ENCODE measurements around the gene YIF1A. TPM values are rescaled to one million over a fixed set of nuclear protein-coding genes. Genes with fewer than 3 reads are reported as not detected.

YIF1A gene
- polyA plus RNA-seq, 3 donors, result 50.0 to 81.1 (median 63.8) TPM

DNA sequence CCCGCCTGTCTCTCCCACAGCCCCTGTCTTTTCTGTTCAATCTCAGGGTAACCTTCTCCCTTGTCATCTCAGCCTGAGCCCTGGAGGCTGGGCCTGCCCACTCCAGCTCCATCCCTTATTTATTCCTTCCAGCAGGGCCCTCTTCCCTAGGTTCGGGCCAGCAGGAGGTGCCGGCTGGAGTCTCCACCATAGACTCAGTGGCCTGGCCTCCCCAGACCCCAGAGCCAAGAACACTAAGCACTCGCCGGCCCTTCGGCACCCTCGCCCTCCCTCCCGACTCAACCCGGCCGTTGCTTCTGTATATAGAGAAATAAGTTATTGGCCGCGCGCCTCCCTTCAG, 21.9 kb downstream of the YIF1A start:
- H3K27ac ChIP-seq (ENCODE audit: low read depth in 1 of 2, low read length in 2 of 2), result peak overlapping the region in 1 of 2 donors; percentile 23

GRCh38 chr11:66266378-66267038, 22.4 kb downstream of the YIF1A start:
- Histone ChIP-seq H3K27me3 (ENCODE audit: control insufficient read depth in 2 of 2, insufficient read depth in 2 of 2, low read length in 2 of 2) (no peaks in the 10 kb centered on the region), H3K4me3 (replicated peaks in 1 of 3; ENCODE audit: low read depth in 2 of 3, low read length in 3 of 3) (peak overlapping the region in 1 of 3 experiments; percentile 99), H2AFZ (ENCODE audit: insufficient read depth, low read depth, low read length, poor library complexity, severe bottlenecking) (peak overlapping the region; percentile 83), H3K27ac (ENCODE audit: low read depth in 1 of 2, low read length in 2 of 2) (no peak overlapping the region), H3K4me1 (ENCODE audit: control insufficient read depth in 1 of 2, insufficient read depth in 2 of 2, low read length in 2 of 2) (peaks cover 26 to 35% of the 10 kb centered on the region in 2 donors), H3K79me2 (ENCODE audit: insufficient read depth, low read length) (peaks cover 29% of the 10 kb centered on the region), H3K9me3 (replicated peaks in 1 of 2; ENCODE audit: control insufficient read depth in 1 of 2, insufficient read depth in 1 of 2, low read length in 2 of 2) (no peaks in the 10 kb centered on the region), H3K9ac (ENCODE audit: insufficient read depth, low read length, poor library complexity, severe bottlenecking) (no peak overlapping the region), H3K36me3 (replicated peaks in 1 of 2; ENCODE audit: control insufficient read depth in 1 of 2, insufficient read depth in 2 of 2, low read length in 2 of 2) (peaks cover 0 to 10% of the 10 kb centered on the region in 2 donors), H4K20me1 (ENCODE audit: insufficient read depth, low read length) (peaks cover 29% of the 10 kb centered on the region), H3K4me2 (replicated peaks; ENCODE audit: extremely low read depth, low read length, poor library complexity, severe bottlenecking) (peak overlapping the region; percentile 97)
- TF ChIP-seq, protein P1, sequence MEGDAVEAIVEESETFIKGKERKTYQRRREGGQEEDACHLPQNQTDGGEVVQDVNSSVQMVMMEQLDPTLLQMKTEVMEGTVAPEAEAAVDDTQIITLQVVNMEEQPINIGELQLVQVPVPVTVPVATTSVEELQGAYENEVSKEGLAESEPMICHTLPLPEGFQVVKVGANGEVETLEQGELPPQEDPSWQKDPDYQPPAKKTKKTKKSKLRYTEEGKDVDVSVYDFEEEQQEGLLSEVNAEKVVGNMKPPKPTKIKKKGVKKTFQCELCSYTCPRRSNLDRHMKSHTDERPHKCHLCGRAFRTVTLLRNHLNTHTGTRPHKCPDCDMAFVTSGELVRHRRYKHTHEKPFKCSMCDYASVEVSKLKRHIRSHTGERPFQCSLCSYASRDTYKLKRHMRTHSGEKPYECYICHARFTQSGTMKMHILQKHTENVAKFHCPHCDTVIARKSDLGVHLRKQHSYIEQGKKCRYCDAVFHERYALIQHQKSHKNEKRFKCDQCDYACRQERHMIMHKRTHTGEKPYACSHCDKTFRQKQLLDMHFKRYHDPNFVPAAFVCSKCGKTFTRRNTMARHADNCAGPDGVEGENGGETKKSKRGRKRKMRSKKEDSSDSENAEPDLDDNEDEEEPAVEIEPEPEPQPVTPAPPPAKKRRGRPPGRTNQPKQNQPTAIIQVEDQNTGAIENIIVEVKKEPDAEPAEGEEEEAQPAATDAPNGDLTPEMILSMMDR (IDR thresholded peaks at IDR 0.05), result no peak
- Mint-ChIP-seq H3K9me3 (no peaks in the 10 kb centered on the region), H3K27ac (no peak overlapping the region), H3K4me1 (peaks cover 31% of the 10 kb centered on the region), H3K4me3 (peak overlapping the region; percentile 93 to 98), H3K36me3 (peaks cover 7 to 10% of the 10 kb centered on the region in 2 donors), H3K27me3 (ENCODE audit: low read depth in 3 of 3) (peaks cover 0 to 4% (median 3%) of the 10 kb centered on the region in 3 donors)
- 92% methylated on average over 17 of the region's 20 CpGs for WGBS (ENCODE audit: insufficient coverage)
- DNase-seq, result no peak
- intact Hi-C loops (cut with micrococcal nuclease), result no loop called here

More for the DNA sequence above, 21.9 kb downstream of the YIF1A start:
- 50% methylated on average over 1 of the region's 13 CpGs for WGBS (ENCODE audit: insufficient coverage)
- H3K79me2 ChIP-seq (ENCODE audit: insufficient read depth, low read length), result peaks cover 34% of the 10 kb centered on the region
- peaks cover 12 to 13% of the 10 kb centered on the region in 2 donors for H3K36me3 Mint-ChIP-seq
- peak overlapping the region; percentile 83 for H2AFZ ChIP-seq (ENCODE audit: insufficient read depth, low read depth, low read length, poor library complexity, severe bottlenecking)
- H3K4me1 ChIP-seq (ENCODE audit: control insufficient read depth in 1 of 2, insufficient read depth in 2 of 2, low read length in 2 of 2), result peaks cover 26 to 35% of the 10 kb centered on the region in 2 donors
- no peaks in the 10 kb centered on the region for H3K9me3 ChIP-seq (replicated peaks in 1 of 2; ENCODE audit: control insufficient read depth in 1 of 2, insufficient read depth in 1 of 2, low read length in 2 of 2)
- TF ChIP-seq, protein P1 (IDR thresholded peaks at IDR 0.05), result no peak
- peaks cover 5 to 15% of the 10 kb centered on the region in 2 donors for H3K36me3 ChIP-seq (replicated peaks in 1 of 2; ENCODE audit: control insufficient read depth in 1 of 2, insufficient read depth in 2 of 2, low read length in 2 of 2)
- H3K27me3 Mint-ChIP-seq (ENCODE audit: low read depth in 3 of 3), result peaks cover 0 to 4% (median 3%) of the 10 kb centered on the region in 3 donors
- H3K4me1 Mint-ChIP-seq, result peaks cover 33% of the 10 kb centered on the region
- peak overlapping the region; percentile 93 to 98 for H3K4me3 Mint-ChIP-seq
- no peak for DNase-seq
- no peaks in the 10 kb centered on the region for H3K9me3 Mint-ChIP-seq
- peaks cover 34% of the 10 kb centered on the region for H4K20me1 ChIP-seq (ENCODE audit: insufficient read depth, low read length)
- H3K4me2 ChIP-seq (replicated peaks; ENCODE audit: extremely low read depth, low read length, poor library complexity, severe bottlenecking), result peak overlapping the region; percentile 97
- H3K27ac Mint-ChIP-seq, result peak overlapping the region in 3 of 7 donors; percentile 50 to 80 (median 77)
- no peaks in the 10 kb centered on the region for H3K27me3 ChIP-seq (ENCODE audit: control insufficient read depth in 2 of 2, insufficient read depth in 2 of 2, low read length in 2 of 2)
- intact Hi-C loops (cut with micrococcal nuclease), result no loop called here
- H3K9ac ChIP-seq (ENCODE audit: insufficient read depth, low read length, poor library complexity, severe bottlenecking), result peak overlapping the region; percentile 48
- peak overlapping the region; percentile 63 to 99 (median 97) for H3K4me3 ChIP-seq (replicated peaks in 1 of 3; ENCODE audit: low read depth in 2 of 3, low read length in 3 of 3)
